ENCODE results near the gene DPP10. TPM values are rescaled to one million over a fixed set of nuclear protein-coding genes. Genes with fewer than 3 reads are reported as not detected.

Gene DPP10
- total RNA-seq, 6 experiments from 2014 or later: not detected

GRCh38 chr2:114472726-114473125 is 30.3 kb downstream of the DPP10 start:
- Mint-ChIP-seq H3K4me3 (no peak overlapping the region), H3K27me3 (ENCODE audit: insufficient read depth) (no peaks in the 10 kb centered on the region)

DNA sequence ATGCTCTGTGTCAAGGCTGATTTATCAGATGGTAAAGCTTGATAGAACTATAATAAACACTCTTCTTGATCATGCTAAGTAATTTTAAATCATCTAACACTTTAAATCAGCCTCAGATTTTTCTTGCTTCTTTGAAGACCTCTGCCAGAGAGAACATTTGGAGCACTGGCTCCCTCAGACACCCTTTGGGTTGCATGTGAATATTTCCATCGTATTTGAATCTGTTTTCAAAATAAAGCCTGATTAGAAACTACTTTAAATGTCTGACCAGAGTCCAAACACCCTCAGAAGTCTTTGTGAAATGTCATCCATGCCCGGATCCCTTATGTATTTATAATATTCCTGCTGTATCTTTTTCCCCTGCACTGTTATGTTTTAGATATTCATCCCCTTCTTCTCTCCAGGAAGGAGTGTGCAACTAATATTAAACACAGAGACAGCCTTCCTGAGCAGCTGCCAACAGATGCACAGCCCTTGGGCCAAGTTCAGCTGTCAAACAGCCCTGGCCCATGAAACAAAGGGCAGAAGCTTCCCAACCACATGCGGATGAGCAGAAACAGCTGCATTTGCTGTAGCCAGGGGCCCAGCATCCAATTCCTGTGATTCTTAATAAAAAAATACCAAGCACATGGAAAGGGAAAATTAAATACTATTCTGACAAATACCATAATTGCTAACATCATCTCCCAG is 46.5 kb downstream of the DPP10 start:
- Mint-ChIP-seq H3K4me3 (no peak overlapping the region), H3K27ac (no peak overlapping the region), H3K9me3 (peaks cover 5% of the 10 kb centered on the region; the same call in 1 of the 2 replicates), H3K36me3 (ENCODE audit: low read depth) (no peaks in the 10 kb centered on the region), H3K4me1 (ENCODE audit: low read depth) (no peaks in the 10 kb centered on the region), H3K27me3 (ENCODE audit: insufficient read depth) (peaks cover 1% of the 10 kb centered on the region; the same call in 1 of the 2 replicates)
- TF ChIP-seq, protein P1, sequence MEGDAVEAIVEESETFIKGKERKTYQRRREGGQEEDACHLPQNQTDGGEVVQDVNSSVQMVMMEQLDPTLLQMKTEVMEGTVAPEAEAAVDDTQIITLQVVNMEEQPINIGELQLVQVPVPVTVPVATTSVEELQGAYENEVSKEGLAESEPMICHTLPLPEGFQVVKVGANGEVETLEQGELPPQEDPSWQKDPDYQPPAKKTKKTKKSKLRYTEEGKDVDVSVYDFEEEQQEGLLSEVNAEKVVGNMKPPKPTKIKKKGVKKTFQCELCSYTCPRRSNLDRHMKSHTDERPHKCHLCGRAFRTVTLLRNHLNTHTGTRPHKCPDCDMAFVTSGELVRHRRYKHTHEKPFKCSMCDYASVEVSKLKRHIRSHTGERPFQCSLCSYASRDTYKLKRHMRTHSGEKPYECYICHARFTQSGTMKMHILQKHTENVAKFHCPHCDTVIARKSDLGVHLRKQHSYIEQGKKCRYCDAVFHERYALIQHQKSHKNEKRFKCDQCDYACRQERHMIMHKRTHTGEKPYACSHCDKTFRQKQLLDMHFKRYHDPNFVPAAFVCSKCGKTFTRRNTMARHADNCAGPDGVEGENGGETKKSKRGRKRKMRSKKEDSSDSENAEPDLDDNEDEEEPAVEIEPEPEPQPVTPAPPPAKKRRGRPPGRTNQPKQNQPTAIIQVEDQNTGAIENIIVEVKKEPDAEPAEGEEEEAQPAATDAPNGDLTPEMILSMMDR (IDR thresholded peaks at IDR 0.05): no peak
- DNase-seq: no peak

More at GRCh38 chr2:114472726-114473125, 30.3 kb downstream of the DPP10 start:
- Mint-ChIP-seq H3K9me3 (peaks cover 12% of the 10 kb centered on the region), H3K27ac (no peak overlapping the region), H3K4me1 (ENCODE audit: low read depth) (no peaks in the 10 kb centered on the region), H3K36me3 (ENCODE audit: low read depth) (no peaks in the 10 kb centered on the region)
- no peak for DNase-seq
- TF ChIP-seq, protein P1 (IDR thresholded peaks at IDR 0.05): no peak

GRCh38 chr2:114495046-114495445 is 52.6 kb downstream of the DPP10 start:
- TF ChIP-seq, protein P1 (IDR thresholded peaks at IDR 0.05): no peak
- no peaks in the 10 kb centered on the region for H3K27me3 Mint-ChIP-seq (ENCODE audit: insufficient read depth)
- no peak overlapping the region for H3K27ac Mint-ChIP-seq
- no peak for DNase-seq
- H3K9me3 Mint-ChIP-seq: peaks cover 5% of the 10 kb centered on the region; the same call in 1 of the 2 replicates
- H3K4me3 Mint-ChIP-seq: no peak overlapping the region
- no peaks in the 10 kb centered on the region for H3K4me1 Mint-ChIP-seq (ENCODE audit: low read depth)
- no peaks in the 10 kb centered on the region for H3K36me3 Mint-ChIP-seq (ENCODE audit: low read depth)

GRCh38 chr2:114496959-114497358 is 54.5 kb downstream of the DPP10 start:
- H3K27ac Mint-ChIP-seq: no peak overlapping the region
- H3K36me3 Mint-ChIP-seq (ENCODE audit: low read depth): no peaks in the 10 kb centered on the region
- H3K9me3 Mint-ChIP-seq: peaks cover 5% of the 10 kb centered on the region
- H3K4me3 Mint-ChIP-seq: no peak overlapping the region
- H3K4me1 Mint-ChIP-seq (ENCODE audit: low read depth): no peaks in the 10 kb centered on the region
- no peak for DNase-seq
- TF ChIP-seq, protein P1 (IDR thresholded peaks at IDR 0.05): no peak
- H3K27me3 Mint-ChIP-seq (ENCODE audit: insufficient read depth): no peaks in the 10 kb centered on the region

- Mint-ChIP-seq H3K4me1 (ENCODE audit: low read depth) (no peaks in the 10 kb centered on the region), H3K9me3 (peaks cover 5% of the 10 kb centered on the region), H3K27me3 (ENCODE audit: insufficient read depth) (no peaks in the 10 kb centered on the region), H3K36me3 (ENCODE audit: low read depth) (no peaks in the 10 kb centered on the region), H3K4me3 (no peak overlapping the region), H3K27ac (no peak overlapping the region)
- no peak for DNase-seq
- TF ChIP-seq, protein P1 (IDR thresholded peaks at IDR 0.05): no peak
Measured at GRCh38 chr2:114499101-114499500, 56.7 kb downstream of the DPP10 start.

All from HFFc6 (cell line).